H1 (cell line): ENCODE measurements around the gene FAM228B. TPM values are rescaled to one million over a fixed set of nuclear protein-coding genes. Genes with fewer than 3 reads are reported as not detected.

ENCODE experiments used
- CTCF ChIA-PET: fragments of 300-600 bp; sonication (Branson Sonifier 250); formaldehyde crosslinking; loops from one replicate; lab custom pipeline; 2021; ENCODE audit not compliant: partially characterized antibody; lab: Charles Lee
- POLR2A ChIA-PET: fragments of 300-600 bp; sonication (Branson Sonifier 250); formaldehyde crosslinking; loops from one replicate; lab custom pipeline; 2021; ENCODE audit warnings: inconsistent platforms; ENCODE audit not compliant: partially characterized antibody; lab: Charles Lee
- DNase-seq, 2 experiments: peaks; one replicate each; pipeline versions ENCODE4 v3.0.0 to v3.0.0-alpha.2; 2010 to 2022; ENCODE audit warnings: low spot score in 2 of 2, low read depth in 1 of 2, mixed read lengths in 1 of 2
- FAIRE-seq: peaks from 2 replicates; lab custom pipeline; 2011; peaks lifted over from hg19 to GRCh38; lab: Jason Lieb, UNC
- H2AFZ ChIP-seq: 2 replicates; pipeline ENCODE4 v1.8.1; 2012; ENCODE audit warnings: low read length, inconsistent platforms
- H2AK5ac ChIP-seq: 2 replicates; pipeline ENCODE4 v1.6.1; 2013; ENCODE audit warnings: low read depth, low read length
- H2BK120ac ChIP-seq: replicated peaks from 2 replicates; pipeline ENCODE3; 2013; ENCODE audit warnings: low read depth, low read length, inconsistent platforms
- H2BK12ac ChIP-seq: 2 replicates; pipeline ENCODE4 v1.6.1; 2013; ENCODE audit warnings: low read depth, low read length
- H2BK15ac ChIP-seq: 2 replicates; pipeline ENCODE4 v1.6.1; 2013; ENCODE audit warnings: low read length
- H2BK20ac ChIP-seq: 2 replicates; pipeline ENCODE4 v1.6.1; 2013; ENCODE audit warnings: low read length
- H2BK5ac ChIP-seq: 2 replicates; pipeline ENCODE4 v1.6.1; 2013; ENCODE audit warnings: low read depth, low read length
- H3K14ac ChIP-seq: 2 replicates; pipeline ENCODE4 v1.6.1; 2013; ENCODE audit warnings: inconsistent platforms; ENCODE audit not compliant: insufficient read length
- H3K18ac ChIP-seq: 2 replicates; pipeline ENCODE4 v1.6.1; 2013; ENCODE audit warnings: low read length; ENCODE audit errors: extremely low read depth
- H3K23ac ChIP-seq: 2 replicates; pipeline ENCODE4 v1.6.1; 2013; ENCODE audit warnings: inconsistent platforms; ENCODE audit not compliant: insufficient read length
- H3K23me2 ChIP-seq: 2 replicates; pipeline ENCODE4 v1.6.1; 2013; ENCODE audit warnings: low read depth, low read length
- H3K27ac ChIP-seq: 2 replicates; pipeline ENCODE4 v1.6.1; 2011; ENCODE audit warnings: low read depth, low read length, inconsistent platforms
- H3K27me3 ChIP-seq, 4 experiments: replicated peaks in 1 of 4; 1 replicate in 1 of 4; 2 replicates in 3 of 4; pipeline versions ENCODE4 v1.6.1 to v1.8.1; 2011 to 2013; ENCODE audit warnings: low read length in 3 of 4, mild to moderate bottlenecking in 3 of 4, inconsistent platforms in 2 of 4, mixed read lengths in 2 of 4, moderate library complexity in 1 of 4; ENCODE audit not compliant: control insufficient read depth in 3 of 4, insufficient read depth in 3 of 4; ENCODE audit errors: extremely low read depth in 1 of 4
- H3K36me3 ChIP-seq, 4 experiments: 2 replicates each; pipeline versions ENCODE4 v1.6.1 to v1.8.1; 2011 to 2013; ENCODE audit warnings: mild to moderate bottlenecking in 4 of 4, low read length in 3 of 4, moderate library complexity in 2 of 4, control low read depth in 1 of 4, inconsistent platforms in 1 of 4; ENCODE audit not compliant: insufficient read depth in 4 of 4, control insufficient read depth in 2 of 4
- H3K4ac ChIP-seq: replicated peaks from 2 replicates; pipeline ENCODE3; 2013; ENCODE audit warnings: low read length, low read depth, mixed read lengths, inconsistent platforms; ENCODE audit not compliant: insufficient read length
- H3K4me1 ChIP-seq, 4 experiments: replicated peaks in 1 of 4; 1 replicate in 1 of 4; 2 replicates in 3 of 4; pipeline versions ENCODE4 v1.6.1 to v1.8.1; 2011 to 2013; ENCODE audit warnings: low read length in 3 of 4, inconsistent platforms in 2 of 4, mixed read lengths in 1 of 4; ENCODE audit not compliant: insufficient read depth in 4 of 4, control insufficient read depth in 3 of 4
- H3K4me2 ChIP-seq, 2 experiments: 2 replicates each; pipeline versions ENCODE4 v1.6.1 to v1.8.1; 2011 to 2013; ENCODE audit warnings: low read depth in 2 of 2, low read length in 2 of 2, control low read depth in 1 of 2, inconsistent platforms in 1 of 2, mild to moderate bottlenecking in 1 of 2; ENCODE audit not compliant: insufficient read depth in 1 of 2
- H3K4me3 ChIP-seq, 4 experiments: fragments of 200-600, 300-600 bp in 1 of 4; sonication (generic), shearing (Covaris generic), sonication (Bioruptor Twin) in 1 of 4; 2 replicates each; pipeline versions ENCODE4 v1.5.1 to v1.8.1; 2011 to 2016; ENCODE audit warnings: low read length in 4 of 4, low read depth in 3 of 4, control low read depth in 2 of 4, inconsistent platforms in 2 of 4, mild to moderate bottlenecking in 2 of 4, mixed read lengths in 1 of 4, moderate library complexity in 1 of 4; ENCODE audit not compliant: insufficient read depth in 2 of 4; ENCODE audit errors: extremely low read depth in 1 of 4
- H3K56ac ChIP-seq: replicated peaks from 2 replicates; pipeline ENCODE3; 2013; ENCODE audit warnings: low read depth, mild to moderate bottlenecking, mixed read lengths, low read length, inconsistent platforms; ENCODE audit not compliant: insufficient read length
- H3K79me1 ChIP-seq: 2 replicates; pipeline ENCODE4 v1.6.1; 2013; ENCODE audit warnings: low read depth, low read length, control low read depth
- H3K79me2 ChIP-seq, 2 experiments: 2 replicates each; pipeline versions ENCODE4 v1.6.1 to v1.8.1; 2012 to 2013; ENCODE audit warnings: low read length in 2 of 2, mild to moderate bottlenecking in 2 of 2, inconsistent platforms in 1 of 2; ENCODE audit not compliant: insufficient read depth in 2 of 2, control insufficient read depth in 1 of 2
- H3K9ac ChIP-seq, 4 experiments: replicated peaks in 1 of 4; 1 replicate in 1 of 4; 2 replicates in 3 of 4; pipeline versions ENCODE4 v1.6.1 to v1.8.1; 2011 to 2013; ENCODE audit warnings: low read depth in 3 of 4, low read length in 3 of 4, control low read depth in 2 of 4, mild to moderate bottlenecking in 2 of 4, moderate library complexity in 2 of 4, inconsistent platforms in 1 of 4; ENCODE audit errors: extremely low read depth in 1 of 4
- H3K9me3 ChIP-seq, 2 experiments: 2 replicates each; pipeline versions ENCODE4 v1.6.1 to v1.8.1; 2012 to 2013; ENCODE audit warnings: mild to moderate bottlenecking in 2 of 2, moderate library complexity in 2 of 2, control low read depth in 1 of 2, inconsistent platforms in 1 of 2, low read depth in 1 of 2, low read length in 1 of 2, mixed read lengths in 1 of 2; ENCODE audit not compliant: insufficient read depth in 2 of 2
- H4K20me1 ChIP-seq, 2 experiments: replicated peaks in 1 of 2; 2 replicates each; pipeline versions ENCODE3 to v1.8.1; 2011 to 2013; ENCODE audit warnings: inconsistent platforms in 2 of 2, low read length in 2 of 2, mild to moderate bottlenecking in 1 of 2; ENCODE audit not compliant: insufficient read depth in 2 of 2, control insufficient read depth in 1 of 2
- H4K5ac ChIP-seq: 2 replicates; pipeline ENCODE4 v1.6.1; 2013; ENCODE audit warnings: low read length, low read depth, mixed read lengths, inconsistent platforms; ENCODE audit not compliant: insufficient read length
- H4K8ac ChIP-seq: 2 replicates; pipeline ENCODE4 v1.8.0; 2013; ENCODE audit warnings: mild to moderate bottlenecking, moderate library complexity, low read length, inconsistent platforms; ENCODE audit not compliant: insufficient read depth; ENCODE audit errors: extremely low read depth
- H4K91ac ChIP-seq: replicated peaks from 2 replicates; pipeline ENCODE3; 2013; ENCODE audit warnings: low read length, mixed read lengths, inconsistent platforms; ENCODE audit not compliant: insufficient read length
- BCL11A ChIP-seq, 2 experiments: IDR thresholded peaks; one replicate each; pipeline ENCODE4 v1.6.1; 2011; ENCODE audit warnings: low read depth in 2 of 2, low read length in 2 of 2, mild to moderate bottlenecking in 2 of 2
- EP300 ChIP-seq, 2 experiments: IDR thresholded peaks; 1 replicate in 1 of 2; 2 replicates in 1 of 2; pipeline ENCODE4 v1.6.1; 2011 to 2012; ENCODE audit warnings: low read depth in 2 of 2, low read length in 2 of 2, mild to moderate bottlenecking in 2 of 2, borderline replicate concordance in 1 of 2, inconsistent platforms in 1 of 2, moderate library complexity in 1 of 2
- PHF8 ChIP-seq: fragments of 200-600 bp; sonication (generic); conservative IDR thresholded peaks from 2 replicates; pipeline ENCODE4 v1.7.1; 2012; ENCODE audit warnings: low read depth, mild to moderate bottlenecking, inconsistent platforms, low read length, moderate library complexity
- POLR2AphosphoS5 ChIP-seq: IDR thresholded peaks from 2 replicates; pipeline ENCODE4 v1.6.1; 2011; ENCODE audit warnings: low read depth, low read length
- POU5F1 ChIP-seq: IDR thresholded peaks from 2 replicates; pipeline ENCODE4 v1.6.1; 2011; ENCODE audit warnings: low read depth, mild to moderate bottlenecking, low read length, moderate library complexity
- RFX5 ChIP-seq: IDR thresholded peaks from 2 replicates; pipeline ENCODE4 v1.6.1; 2011; ENCODE audit warnings: low read depth, low read length, improper control_type of control experiment, borderline replicate concordance
- RNF2 ChIP-seq: fragments of 200-900, 300-1000 bp; sonication (generic); IDR thresholded peaks from 2 replicates; pipeline ENCODE4 v1.7.1; 2016; ENCODE audit warnings: borderline replicate concordance, low read depth, mild to moderate bottlenecking, antibody characterized with exemption, low read length; ENCODE audit not compliant: poor library complexity, severe bottlenecking; ENCODE audit errors: missing control alignments
- SAP30 ChIP-seq: fragments of 300-600 bp; sonication (generic); IDR thresholded peaks from 2 replicates; pipeline ENCODE4 v1.7.1; 2012; ENCODE audit warnings: low read length, moderate library complexity, mild to moderate bottlenecking, inconsistent platforms; ENCODE audit not compliant: insufficient read depth, insufficient replicate concordance
- SP4 ChIP-seq: IDR thresholded peaks from 2 replicates; pipeline ENCODE4 v1.6.1; 2012; ENCODE audit warnings: low read length, inconsistent platforms
- WGBS, 2 experiments: shearing (Covaris generic) in 1 of 2; methylation state at CpG; one replicate each; pipeline versions ENCODE4 v1.1.6 to v1.1.7; 2013 to 2015; ENCODE audit warnings: low lambda C conversion rate in 2 of 2, mixed read lengths in 2 of 2, inconsistent platforms in 1 of 2, low coverage in 1 of 2, missing lambda C conversion rate in 1 of 2; ENCODE audit not compliant: insufficient replicate concordance in 2 of 2, insufficient coverage in 1 of 2, insufficient read length in 1 of 2; ENCODE audit errors: extremely low coverage in 1 of 2, missing lambda C conversion rate in 1 of 2; 5-methylcytosine and 5-hydroxymethylcytosine counted together
- polyA plus RNA-seq, 7 experiments: library from polyadenylated mRNA; depleted of rRNA in 3 of 7; stranded (reverse) in 5 of 7; unstranded in 2 of 7; fragments of >200 nt in 5 of 7; fragments of 200-250 nt in 2 of 7; gene quantifications; 1 replicate in 5 of 7; 2 replicates in 1 of 7; 4 replicates in 1 of 7; pipeline versions ENCODE4 v1.2.1 to v1.2.3, GENCODE V29; 2011 to 2013; ENCODE audit warnings: missing spikeins in 2 of 7, mixed read lengths in 2 of 7
- total RNA-seq: library from RNA; stranded (reverse); fragmentation: NEBNext Ultra II Directional; extraction: Animal tissue kit (Norgen Biotek cat#: 25700); gene quantifications from 2 replicates; pipeline ENCODE4 v1.2.1, GENCODE V29; 2021

FAM228B gene
- total and polyA plus RNA-seq, 2 of the 8 experiments (the other 6 are each of a cell fraction or from before 2014, with no cell fraction given), result 1.4 to 3.2 TPM

DNA sequence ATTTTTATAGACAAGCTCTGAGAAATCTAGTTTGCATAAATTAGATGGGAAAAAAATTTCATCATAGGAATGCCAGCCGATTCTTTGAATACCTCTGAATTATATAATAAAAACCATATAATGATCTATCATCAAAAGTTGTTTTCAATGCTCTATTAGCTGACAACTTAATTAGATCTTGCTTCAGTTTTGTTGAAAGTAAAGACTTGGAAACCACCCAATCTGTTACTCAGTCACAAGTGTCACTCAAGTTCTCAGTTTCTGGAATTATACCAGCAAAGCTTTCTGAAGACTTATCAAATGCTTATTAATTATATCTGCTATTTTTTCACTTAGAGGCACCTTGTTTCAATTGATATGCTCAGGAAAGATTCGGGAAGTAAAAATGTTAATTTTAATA, 21.3 kb upstream of the FAM228B start:
- Histone ChIP-seq H3K56ac (no peak overlapping the region), H2BK120ac (no peak overlapping the region), H3K36me3 (no peaks in the 10 kb centered on the region), H3K18ac (no peak overlapping the region), H2AK5ac (no peak overlapping the region), H2BK5ac (no peak overlapping the region), H4K20me1 (no peaks in the 10 kb centered on the region), H3K79me2 (no peaks in the 10 kb centered on the region), H3K27me3 (no peaks in the 10 kb centered on the region), H3K9me3 (no peaks in the 10 kb centered on the region), H2AFZ (no peak overlapping the region), H3K9ac (no peak overlapping the region), H3K23me2 (no peaks in the 10 kb centered on the region), H2BK15ac (no peak overlapping the region), H4K5ac (no peak overlapping the region), H3K4me1 (no peaks in the 10 kb centered on the region), H3K23ac (no peak overlapping the region), H3K79me1 (no peaks in the 10 kb centered on the region), H2BK20ac (no peak overlapping the region), H4K8ac (no peak overlapping the region), H3K4me3 (no peak overlapping the region), H3K4me2 (no peak overlapping the region), H4K91ac (no peak overlapping the region), H3K4ac (no peak overlapping the region), H2BK12ac (no peak overlapping the region), H3K27ac (no peak overlapping the region), H3K14ac (no peak overlapping the region)
- 66% methylated on average over 2 of the region's 2 CpGs; no CpG with 5 or more reads in 1 of the 2 experiments for WGBS, 2 experiments
- FAIRE-seq, result no peak
- ChIA-PET CTCF (interaction anchor here (0.8 kb wide), 1 partner anchor 17 kb away, joined by 3 read pairs; the partner anchor contains the start of gene TP53I3), POLR2A (interaction anchor here (1.6 kb wide), 1 partner anchor 18 kb away, joined by 8 read pairs; no protein-coding TSS in a partner anchor)
- TF ChIP-seq SAP30 (no peak), RFX5 (no peak), SP4 (no peak), BCL11A (IDR thresholded peaks at IDR 0.05; ENCODE audit: low read depth in 2 of 2, low read length in 2 of 2) (no peak), EP300 (IDR thresholded peaks at IDR 0.05; ENCODE audit: borderline replicate concordance in 1 of 2, low read depth in 2 of 2, low read length in 2 of 2) (no peak), POU5F1 (no peak), RNF2 (no peak), PHF8 (no peak), POLR2AphosphoS5 (no peak)
- no peak for DNase-seq
